MM.1S (cell line): ENCODE results near the gene CFAP300.

Experiments
- DNase-seq: peaks from one replicate; pipeline ENCODE4 v3.0.0-alpha.2; 2015
- H2AFZ ChIP-seq: fragments of 300-600 bp; sonication (generic); 2 replicates; pipeline ENCODE4 v1.6.0; 2016; ENCODE audit warnings: antibody characterized with exemption, low read length
- H3F3A ChIP-seq: fragments of 300-600 bp; sonication (generic); 2 replicates; pipeline ENCODE4 v1.6.1; 2016; ENCODE audit warnings: mild to moderate bottlenecking, antibody characterized with exemption, low read length, moderate library complexity, mixed read lengths; ENCODE audit not compliant: insufficient read depth
- H3K27ac ChIP-seq: fragments of 300-600 bp; sonication (generic); 2 replicates; pipeline ENCODE4 v1.5.1; 2016; ENCODE audit warnings: mild to moderate bottlenecking, low read length
- H3K27me3 ChIP-seq: fragments of 300-600 bp; sonication (generic); replicated peaks from 2 replicates; pipeline ENCODE4 v1.6.0; 2016; ENCODE audit warnings: low read length; ENCODE audit not compliant: insufficient read depth
- H3K36me3 ChIP-seq: fragments of 300-600 bp; sonication (generic); replicated peaks from 2 replicates; pipeline ENCODE4 v1.6.1; 2016; ENCODE audit warnings: mild to moderate bottlenecking, low read length, mixed read lengths; ENCODE audit not compliant: insufficient read depth
- H3K4me1 ChIP-seq: fragments of 300-600 bp; sonication (generic); 2 replicates; pipeline ENCODE4 v1.6.1; 2016; ENCODE audit warnings: low read length, mixed read lengths
- H3K4me2 ChIP-seq: fragments of 300-600 bp; sonication (generic); 2 replicates; pipeline ENCODE4 v1.6.0; 2016; ENCODE audit warnings: low read depth, low read length
- H3K4me3 ChIP-seq: fragments of 300-600 bp; sonication (generic); 2 replicates; pipeline ENCODE4 v1.5.1; 2016; ENCODE audit warnings: low read length, mixed read lengths
- H3K79me2 ChIP-seq: fragments of 300-600 bp; sonication (generic); 2 replicates; pipeline ENCODE4 v1.6.1; 2016; ENCODE audit warnings: mixed run types, low read length, mixed read lengths
- H3K9ac ChIP-seq: fragments of 300-600 bp; sonication (generic); 2 replicates; pipeline ENCODE4 v1.6.1; 2016; ENCODE audit warnings: low read length, mixed read lengths
- H3K9me2 ChIP-seq: fragments of 300-600 bp; sonication (generic); replicated peaks from 2 replicates; pipeline ENCODE4 v1.6.1; 2016; ENCODE audit warnings: mild to moderate bottlenecking, low read length, mixed read lengths; ENCODE audit not compliant: insufficient read depth
- H3K9me3 ChIP-seq: fragments of 300-600 bp; sonication (generic); replicated peaks from 2 replicates; pipeline ENCODE4 v1.6.1; 2016; ENCODE audit warnings: mild to moderate bottlenecking, low read length, mixed read lengths; ENCODE audit not compliant: insufficient read depth
- H4K20me1 ChIP-seq: fragments of 300-600 bp; sonication (generic); 2 replicates; pipeline ENCODE4 v1.6.1; 2016; ENCODE audit warnings: mild to moderate bottlenecking, low read length, moderate library complexity, mixed read lengths; ENCODE audit not compliant: insufficient read depth
- EZH2 ChIP-seq: fragments of 300-600 bp; sonication (generic); optimal IDR thresholded peaks from 2 replicates; pipeline ENCODE3; 2017; ENCODE audit warnings: low read depth, mild to moderate bottlenecking, antibody characterized with exemption, low read length, mixed read lengths
- EZH2phosphoT487 ChIP-seq: fragments of 300-600 bp; sonication (generic); IDR thresholded peaks from 2 replicates; pipeline ENCODE4 v1.6.1; 2018; ENCODE audit warnings: antibody characterized with exemption, low read length
- TF ChIP-seq, protein P1 (sequence below): fragments of 300-600 bp; sonication (generic); IDR thresholded peaks from 2 replicates; pipeline ENCODE4 v1.5.1; 2016; ENCODE audit warnings: antibody characterized with exemption, low read length, mixed read lengths

Gene CFAP300

DNA sequence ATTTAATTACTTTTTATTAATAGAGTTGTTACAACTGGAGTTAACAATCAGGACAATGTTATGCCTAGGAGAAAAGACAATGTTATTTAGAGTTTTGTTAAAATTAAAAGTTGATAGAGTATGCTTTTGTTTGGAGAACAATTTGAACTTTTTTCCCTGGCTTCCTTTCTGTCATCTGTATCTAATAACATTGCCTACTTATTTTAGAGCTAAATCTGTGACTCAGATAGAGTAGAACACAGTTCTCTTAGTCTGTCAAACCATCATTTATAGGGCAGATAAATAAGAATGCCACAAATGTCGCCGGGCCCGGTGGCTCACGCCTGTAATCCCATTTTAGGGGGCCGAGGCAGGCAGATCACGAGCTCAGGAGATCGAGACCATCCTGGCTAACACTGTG is 34.1 kb downstream of the CFAP300 start:
- Histone ChIP-seq H3K27ac (no peak overlapping the region), H3K9ac (no peak overlapping the region), H3K9me3 (no peaks in the 10 kb centered on the region), H3K79me2 (no peaks in the 10 kb centered on the region), H3K4me3 (no peak overlapping the region), H4K20me1 (no peaks in the 10 kb centered on the region), H3K4me1 (no peaks in the 10 kb centered on the region), H3F3A (no peaks in the 10 kb centered on the region), H2AFZ (no peak overlapping the region), H3K9me2 (no peaks in the 10 kb centered on the region), H3K36me3 (no peaks in the 10 kb centered on the region), H3K27me3 (no peaks in the 10 kb centered on the region), H3K4me2 (no peak overlapping the region)
- TF ChIP-seq EZH2phosphoT487 = no peak
- TF ChIP-seq, protein P1, sequence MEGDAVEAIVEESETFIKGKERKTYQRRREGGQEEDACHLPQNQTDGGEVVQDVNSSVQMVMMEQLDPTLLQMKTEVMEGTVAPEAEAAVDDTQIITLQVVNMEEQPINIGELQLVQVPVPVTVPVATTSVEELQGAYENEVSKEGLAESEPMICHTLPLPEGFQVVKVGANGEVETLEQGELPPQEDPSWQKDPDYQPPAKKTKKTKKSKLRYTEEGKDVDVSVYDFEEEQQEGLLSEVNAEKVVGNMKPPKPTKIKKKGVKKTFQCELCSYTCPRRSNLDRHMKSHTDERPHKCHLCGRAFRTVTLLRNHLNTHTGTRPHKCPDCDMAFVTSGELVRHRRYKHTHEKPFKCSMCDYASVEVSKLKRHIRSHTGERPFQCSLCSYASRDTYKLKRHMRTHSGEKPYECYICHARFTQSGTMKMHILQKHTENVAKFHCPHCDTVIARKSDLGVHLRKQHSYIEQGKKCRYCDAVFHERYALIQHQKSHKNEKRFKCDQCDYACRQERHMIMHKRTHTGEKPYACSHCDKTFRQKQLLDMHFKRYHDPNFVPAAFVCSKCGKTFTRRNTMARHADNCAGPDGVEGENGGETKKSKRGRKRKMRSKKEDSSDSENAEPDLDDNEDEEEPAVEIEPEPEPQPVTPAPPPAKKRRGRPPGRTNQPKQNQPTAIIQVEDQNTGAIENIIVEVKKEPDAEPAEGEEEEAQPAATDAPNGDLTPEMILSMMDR = no peak
- no peak for TF ChIP-seq EZH2
- no peak for DNase-seq

DNA sequence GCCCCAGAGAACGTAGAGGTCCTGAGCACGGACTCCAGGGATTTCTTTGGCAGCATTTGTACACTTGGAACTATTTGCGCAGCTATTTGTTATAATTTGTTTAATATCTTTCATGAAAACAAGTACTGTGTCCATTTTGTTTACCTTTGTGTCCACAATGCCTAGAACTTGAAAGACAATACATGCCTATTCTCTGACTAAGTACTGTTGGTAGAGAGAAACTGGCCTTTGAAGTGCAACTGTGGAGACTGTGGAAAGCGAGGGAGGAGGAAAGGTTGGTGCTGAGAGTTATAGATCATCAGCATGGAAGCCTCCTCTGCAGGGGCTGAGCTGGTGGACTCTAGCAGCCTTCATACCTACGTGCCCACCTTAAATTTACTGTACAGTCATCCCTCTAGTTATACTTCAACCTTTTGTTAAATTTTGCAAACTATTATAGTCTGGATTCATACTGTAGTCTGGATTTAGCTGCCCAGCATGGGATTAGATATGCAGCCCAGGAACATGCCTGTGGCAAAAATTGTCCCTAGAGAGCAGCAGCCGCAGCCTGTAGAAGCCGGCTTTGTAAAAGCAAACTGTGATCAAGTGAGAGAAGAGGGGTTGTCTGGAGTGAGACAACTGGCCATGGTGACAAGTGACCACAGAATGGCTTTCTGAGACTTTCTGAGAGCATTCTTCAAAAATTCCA is 38.8 kb downstream of the CFAP300 start:
- H3K9me3 ChIP-seq = no peaks in the 10 kb centered on the region
- H3K79me2 ChIP-seq = no peaks in the 10 kb centered on the region
- no peaks in the 10 kb centered on the region for H3K4me1 ChIP-seq
- no peaks in the 10 kb centered on the region for H3K9me2 ChIP-seq
- H3K36me3 ChIP-seq = no peaks in the 10 kb centered on the region
- no peak overlapping the region for H3K4me2 ChIP-seq
- no peak overlapping the region for H3K9ac ChIP-seq
- no peak overlapping the region for H2AFZ ChIP-seq
- H3K27me3 ChIP-seq = no peaks in the 10 kb centered on the region
- no peak overlapping the region for H3K4me3 ChIP-seq
- no peaks in the 10 kb centered on the region for H4K20me1 ChIP-seq
- no peaks in the 10 kb centered on the region for H3F3A ChIP-seq
- TF ChIP-seq, protein P1 = no peak
- TF ChIP-seq EZH2 = no peak
- no peak for TF ChIP-seq EZH2phosphoT487
- H3K27ac ChIP-seq = no peak overlapping the region
- no peak for DNase-seq

DNA sequence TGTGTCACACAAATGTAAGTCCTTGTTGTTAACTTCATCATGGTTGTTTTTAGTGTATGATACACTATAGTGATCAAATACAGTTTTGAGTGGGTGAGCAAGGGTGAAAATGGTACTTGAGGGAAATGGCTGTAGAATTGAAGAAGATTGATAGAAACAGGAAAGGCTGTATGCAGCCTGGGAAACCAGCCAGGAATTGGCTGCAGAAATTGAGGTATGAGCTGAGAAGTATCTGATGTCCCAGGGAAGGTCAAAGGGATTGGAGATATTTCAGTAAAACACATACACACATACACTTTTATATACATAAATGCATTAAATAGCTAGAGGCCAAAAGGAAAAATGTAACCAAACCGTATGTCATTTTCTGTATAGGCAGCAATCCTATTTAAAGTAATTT is 49.9 kb downstream of the CFAP300 start:
- TF ChIP-seq EZH2 (no peak), EZH2phosphoT487 (no peak)
- TF ChIP-seq, protein P1 = no peak
- no peak for DNase-seq
- Histone ChIP-seq H3K36me3 (no peaks in the 10 kb centered on the region), H3K27ac (no peak overlapping the region), H2AFZ (no peak overlapping the region), H3K9me3 (no peaks in the 10 kb centered on the region), H3F3A (no peaks in the 10 kb centered on the region), H3K27me3 (no peaks in the 10 kb centered on the region), H3K79me2 (no peaks in the 10 kb centered on the region), H3K9ac (no peak overlapping the region), H3K4me3 (no peak overlapping the region), H3K9me2 (no peaks in the 10 kb centered on the region), H4K20me1 (no peaks in the 10 kb centered on the region), H3K4me1 (no peaks in the 10 kb centered on the region), H3K4me2 (no peak overlapping the region)
